HG03103 (cell line): ENCODE results near the gene PLEKHA7.

ENCODE experiments used
- ATAC-seq: cut with Tn5 transposase; IDR thresholded peaks from one replicate; pipeline ENCODE4 v1.9.1; 2021; ENCODE audit warnings: low read depth; ENCODE audit not compliant: unreplicated experiment

PLEKHA7 gene

DNA sequence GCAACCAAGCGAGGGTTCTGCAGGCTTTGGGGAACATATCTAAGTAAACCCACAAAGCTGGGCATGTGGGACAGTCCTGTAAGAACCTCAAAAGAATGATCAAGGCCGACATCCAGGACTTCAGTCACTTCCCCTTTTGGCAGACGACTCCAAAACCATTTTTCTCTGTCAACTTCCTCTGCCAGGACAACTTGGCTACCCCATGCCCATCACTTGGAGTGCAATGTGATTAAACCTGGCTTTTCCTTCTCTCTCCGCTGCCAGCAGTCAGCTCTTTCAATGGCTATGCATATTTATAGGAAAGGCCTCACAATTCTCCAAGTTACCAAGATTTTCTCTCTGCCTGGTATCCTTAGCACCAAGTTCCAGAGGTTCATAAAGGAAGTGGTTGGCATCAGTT is 196.9 kb downstream of the PLEKHA7 start:
- no peak for ATAC-seq

DNA sequence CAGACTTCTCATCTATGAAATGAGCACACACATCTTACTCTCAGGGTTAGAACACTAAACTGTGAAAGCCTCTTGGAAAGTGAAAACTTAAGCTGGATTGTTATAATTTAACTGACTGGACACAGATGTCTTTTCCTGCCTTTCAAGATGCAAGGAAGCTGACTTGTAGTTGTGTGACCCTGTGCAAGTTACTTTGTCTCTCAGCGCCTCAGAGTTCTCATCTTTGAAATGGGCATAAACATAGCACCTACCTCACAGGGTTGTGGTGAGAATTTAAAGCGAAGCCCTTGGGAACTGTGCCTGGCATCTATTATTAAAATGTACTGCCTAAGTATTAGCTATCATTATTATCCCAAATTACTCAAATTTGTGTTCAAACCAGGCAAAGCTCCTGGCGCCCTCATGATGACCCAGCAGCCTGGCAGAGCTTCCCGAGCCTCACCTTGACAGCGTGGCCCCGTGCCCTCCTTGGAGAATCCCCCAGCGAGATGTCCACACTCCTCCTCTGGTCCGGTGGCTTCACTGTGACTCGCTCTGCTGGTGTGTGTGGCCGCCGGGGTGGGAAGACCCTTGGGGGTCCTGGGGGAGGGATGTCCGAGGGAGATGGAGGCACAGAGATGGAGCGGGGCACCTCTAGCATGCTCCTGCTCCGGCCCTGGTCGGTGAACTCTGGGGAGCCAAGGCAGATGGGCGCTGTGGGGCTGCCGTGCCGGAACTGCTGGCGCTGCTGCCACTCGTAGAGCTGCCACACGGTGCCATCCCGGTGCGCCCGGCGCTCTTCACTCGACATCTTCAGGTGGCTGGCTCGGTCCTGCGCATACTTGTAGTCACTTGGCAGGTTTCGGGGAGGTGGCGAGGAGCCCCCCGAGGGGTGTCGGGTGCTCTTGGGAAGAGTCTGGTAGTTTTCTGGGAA is 197.6 kb downstream of the PLEKHA7 start:
- ATAC-seq = no peak

DNA sequence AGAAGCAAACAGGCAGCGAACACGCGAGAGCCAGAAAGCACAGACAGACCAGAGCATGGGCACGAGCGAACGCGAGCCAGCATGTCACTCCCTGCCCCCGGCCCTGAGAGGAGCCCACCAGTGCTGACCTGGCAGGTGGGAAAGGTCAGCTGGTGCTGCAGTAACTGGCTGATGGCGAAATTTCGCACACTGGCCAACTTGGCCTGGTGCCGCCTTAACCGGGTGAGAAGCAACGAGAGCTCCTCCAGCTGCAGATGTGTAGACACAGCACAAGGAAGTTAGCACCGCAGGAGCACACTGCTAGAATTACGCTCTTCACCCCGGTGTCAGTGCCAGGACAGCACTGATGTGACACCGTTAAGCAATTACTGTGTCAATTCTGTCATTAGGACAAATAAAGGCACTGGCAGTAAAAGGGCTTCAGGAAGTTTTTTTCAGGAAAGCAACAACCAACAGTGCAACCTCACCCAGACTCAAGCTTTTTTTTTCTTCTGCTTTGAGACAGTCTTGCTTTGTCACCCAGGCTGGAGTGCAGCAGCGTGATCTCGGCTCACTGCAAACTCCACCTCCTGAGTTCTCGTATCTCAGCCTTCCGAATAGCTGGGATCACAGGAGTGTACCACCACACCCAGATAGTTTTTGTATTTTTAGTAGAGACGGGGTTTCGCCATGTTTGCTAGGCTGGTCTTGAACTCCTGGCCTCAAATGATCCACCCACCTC is 199.0 kb downstream of the PLEKHA7 start:
- ATAC-seq = no peak

DNA sequence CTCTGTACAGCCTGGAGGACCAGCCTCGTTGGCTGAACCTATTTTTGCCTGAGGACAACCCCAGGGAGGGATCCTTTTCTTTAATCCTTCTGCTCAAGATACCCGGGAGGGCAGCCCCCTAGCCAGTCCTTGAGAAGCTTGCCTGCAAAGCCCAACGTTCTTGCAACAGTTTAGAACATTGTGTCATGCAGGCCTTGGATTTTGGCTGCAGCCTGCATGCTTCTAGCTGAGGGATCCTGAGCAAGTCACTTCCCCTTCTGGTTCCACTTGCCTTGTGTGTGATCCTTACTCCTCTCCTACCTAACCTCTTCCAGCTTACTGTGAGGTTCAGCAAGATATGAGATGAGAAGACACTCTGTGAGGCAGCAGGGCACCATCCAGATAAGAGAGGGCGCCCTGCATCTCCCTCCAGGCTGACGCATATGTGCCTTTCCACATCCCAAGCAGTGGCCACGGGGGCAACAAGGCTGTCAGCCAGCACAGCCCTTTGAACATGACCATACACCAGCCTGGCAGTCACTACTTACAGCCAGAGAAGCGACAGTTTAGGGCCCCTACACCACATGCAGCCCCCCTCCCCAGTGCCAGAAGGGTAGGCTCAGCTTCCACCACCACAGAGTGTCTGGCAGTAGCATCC is 199.7 kb downstream of the PLEKHA7 start:
- no peak for ATAC-seq

DNA sequence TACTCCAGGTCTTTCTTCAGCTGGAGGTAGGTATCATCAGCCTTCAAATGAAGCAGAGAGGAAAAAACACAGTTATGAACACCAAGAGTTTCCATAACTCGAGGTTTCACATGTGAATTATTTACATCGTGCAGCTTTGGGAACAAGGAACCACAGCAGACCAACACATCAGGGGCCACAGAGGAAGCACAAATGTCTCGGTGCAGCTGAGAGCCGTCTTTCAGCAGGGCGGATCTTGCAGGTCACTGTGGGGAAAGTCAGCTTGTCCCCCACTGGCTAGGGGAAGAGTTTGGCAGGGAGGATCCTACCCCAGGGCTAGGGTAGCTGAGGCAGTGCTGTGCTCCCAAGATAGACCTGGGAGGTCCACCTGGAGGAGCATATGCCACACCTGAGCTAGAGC is 201.1 kb downstream of the PLEKHA7 start:
- no peak for ATAC-seq

DNA sequence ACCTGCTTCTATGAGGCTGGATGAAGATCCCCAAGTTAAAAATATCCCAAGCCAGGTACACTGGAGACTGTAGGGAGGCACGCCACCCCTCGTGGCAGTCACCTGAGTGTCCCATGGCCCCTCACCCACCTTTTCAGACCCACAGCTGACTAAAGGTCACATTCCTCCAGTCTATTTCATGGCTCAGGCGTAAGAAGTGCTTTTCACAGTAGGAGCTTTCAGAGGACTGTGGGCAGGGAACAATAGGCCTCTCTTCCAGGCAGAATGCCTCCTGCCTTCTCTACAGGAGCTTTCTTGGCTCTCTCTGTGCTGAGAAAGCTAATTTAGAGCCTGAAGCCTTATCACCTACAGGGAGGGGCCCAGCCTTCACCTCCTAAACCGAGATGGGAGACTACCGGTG is 201.9 kb downstream of the PLEKHA7 start:
- ATAC-seq = no peak

DNA sequence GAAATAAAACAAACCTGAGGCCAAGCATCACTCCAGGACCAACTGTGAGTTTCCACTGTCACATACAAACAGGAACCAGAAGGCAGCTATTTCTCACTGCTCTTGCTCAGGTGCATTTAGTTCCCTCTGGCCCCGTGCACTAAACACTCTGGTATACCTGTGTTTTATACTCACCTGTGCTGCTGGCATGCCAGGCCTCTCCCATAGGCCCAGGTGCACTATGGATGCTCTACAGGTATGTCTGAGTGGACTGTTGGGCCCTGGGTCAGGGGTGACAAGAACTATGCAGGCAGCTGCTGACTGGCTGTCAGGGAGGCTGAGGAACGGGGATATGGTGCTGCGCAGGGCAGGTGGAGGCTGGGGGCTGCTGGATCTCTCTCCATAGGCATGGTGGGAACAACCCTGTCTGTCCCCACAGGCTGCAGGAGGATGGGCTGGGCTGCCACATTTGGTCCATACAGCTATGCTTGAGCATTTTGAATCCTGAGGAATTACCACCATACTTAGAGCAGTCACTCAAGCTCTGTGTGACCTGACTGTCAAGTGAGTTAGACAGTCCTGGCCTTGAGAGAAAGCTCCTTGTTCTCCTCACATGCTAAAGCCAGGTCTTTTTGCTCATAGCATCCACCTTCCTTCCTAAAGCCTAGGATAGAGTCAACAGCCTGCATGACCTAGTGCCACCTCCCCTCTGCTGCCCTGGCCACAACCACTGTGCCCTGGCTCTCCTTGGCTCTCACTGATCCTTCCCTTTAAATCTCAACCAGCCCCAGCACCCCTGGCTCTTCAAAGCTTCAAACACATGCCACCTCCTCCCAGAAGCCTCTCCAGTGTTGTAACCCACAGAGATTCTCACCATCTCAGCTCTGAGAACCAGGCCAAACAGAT is 202.8 kb downstream of the PLEKHA7 start:
- no peak for ATAC-seq

DNA sequence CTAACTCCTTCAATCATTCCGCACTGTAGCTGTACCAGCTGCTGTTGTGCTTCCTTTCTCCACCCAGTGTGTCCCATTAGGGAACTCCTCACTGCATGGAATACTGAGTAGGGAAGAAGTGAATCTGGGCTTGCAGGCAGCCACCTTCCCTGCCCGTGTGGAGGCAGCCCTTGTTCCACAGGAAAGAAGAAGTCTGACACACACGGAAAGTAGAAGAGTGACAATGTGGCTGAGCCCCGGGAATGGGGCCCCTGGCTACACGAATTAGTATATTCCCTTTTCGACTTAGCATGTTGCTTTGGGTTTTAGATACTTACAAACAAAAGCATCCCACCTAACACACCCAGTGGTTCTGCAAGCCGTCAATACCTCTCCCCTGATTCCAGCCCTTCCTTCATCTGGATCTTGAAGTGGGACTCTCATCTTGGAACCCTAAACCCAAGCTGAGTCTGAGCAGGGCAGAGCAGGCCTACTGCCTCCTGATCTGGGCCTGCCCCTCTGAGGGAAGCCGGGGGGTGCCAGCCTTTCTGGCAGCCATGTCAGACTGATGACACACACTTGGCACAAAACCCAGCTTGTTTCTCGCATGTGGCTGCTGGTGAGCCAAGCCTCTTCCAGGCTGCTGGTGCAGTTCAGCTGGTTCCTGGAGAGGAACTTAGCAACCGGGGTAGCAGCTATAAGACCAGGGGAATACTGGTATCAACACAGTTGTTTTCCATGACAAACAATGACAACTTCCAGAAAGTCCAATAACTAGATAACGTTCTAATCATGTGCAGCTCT is 204.1 kb downstream of the PLEKHA7 start:
- ATAC-seq = no peak

DNA sequence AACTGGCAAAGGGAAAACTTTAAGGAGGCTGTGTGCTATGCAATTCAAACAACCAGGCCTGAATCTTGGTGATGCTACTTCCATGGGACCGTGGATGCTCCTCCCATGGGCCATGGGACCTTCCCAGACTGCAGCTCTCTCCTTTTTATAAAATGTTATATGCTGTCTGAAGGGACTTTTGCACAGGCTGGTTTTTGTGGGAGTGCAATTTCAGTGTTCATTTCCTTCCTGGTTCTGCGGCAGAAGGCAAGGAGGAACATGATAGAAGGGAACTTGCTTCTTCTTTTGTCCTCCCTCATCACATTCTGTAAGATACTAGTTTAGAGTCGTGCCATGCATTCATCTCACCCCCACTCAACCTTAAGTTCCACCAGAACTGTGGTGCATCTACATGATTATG is 206.9 kb downstream of the PLEKHA7 start:
- no peak for ATAC-seq

DNA sequence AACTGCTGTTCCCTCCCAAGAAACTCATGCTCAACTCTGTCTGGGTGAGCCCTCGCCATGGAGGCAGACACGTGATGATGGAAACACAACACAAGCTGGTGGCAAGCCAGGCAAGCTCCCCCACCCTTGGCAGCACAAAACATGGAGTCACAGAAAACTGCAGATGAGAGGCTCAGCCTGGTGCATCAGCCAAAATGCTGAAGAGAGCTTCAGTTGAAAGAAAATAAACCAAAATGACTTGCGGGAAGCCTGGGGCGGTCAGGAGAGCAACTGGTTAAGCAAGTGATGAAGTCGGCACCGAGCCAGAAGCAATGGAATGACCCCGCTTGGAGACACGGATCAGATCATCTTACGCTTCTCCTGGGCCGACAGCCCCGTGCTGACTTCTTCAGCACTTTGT is 207.4 kb downstream of the PLEKHA7 start:
- no peak for ATAC-seq

DNA sequence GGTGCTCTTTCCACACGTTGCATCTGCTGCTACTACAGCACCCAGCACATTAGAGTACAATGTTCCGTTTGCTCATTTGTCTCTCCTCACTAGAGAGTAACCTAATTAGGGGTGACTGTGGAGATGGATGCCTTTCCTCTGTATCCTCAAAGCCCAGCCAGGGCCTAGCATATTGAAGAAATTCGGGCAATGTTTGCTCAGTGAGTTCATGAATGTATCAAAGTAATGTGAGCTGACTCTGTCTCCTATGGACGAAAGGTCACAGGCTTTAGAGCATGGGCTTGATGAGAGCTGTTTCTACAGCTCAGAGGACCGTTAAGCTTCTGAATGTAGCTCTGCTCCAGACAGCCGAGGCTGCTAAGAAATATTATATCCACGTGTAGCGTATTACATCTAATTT is 208.3 kb downstream of the PLEKHA7 start:
- ATAC-seq = no peak

DNA sequence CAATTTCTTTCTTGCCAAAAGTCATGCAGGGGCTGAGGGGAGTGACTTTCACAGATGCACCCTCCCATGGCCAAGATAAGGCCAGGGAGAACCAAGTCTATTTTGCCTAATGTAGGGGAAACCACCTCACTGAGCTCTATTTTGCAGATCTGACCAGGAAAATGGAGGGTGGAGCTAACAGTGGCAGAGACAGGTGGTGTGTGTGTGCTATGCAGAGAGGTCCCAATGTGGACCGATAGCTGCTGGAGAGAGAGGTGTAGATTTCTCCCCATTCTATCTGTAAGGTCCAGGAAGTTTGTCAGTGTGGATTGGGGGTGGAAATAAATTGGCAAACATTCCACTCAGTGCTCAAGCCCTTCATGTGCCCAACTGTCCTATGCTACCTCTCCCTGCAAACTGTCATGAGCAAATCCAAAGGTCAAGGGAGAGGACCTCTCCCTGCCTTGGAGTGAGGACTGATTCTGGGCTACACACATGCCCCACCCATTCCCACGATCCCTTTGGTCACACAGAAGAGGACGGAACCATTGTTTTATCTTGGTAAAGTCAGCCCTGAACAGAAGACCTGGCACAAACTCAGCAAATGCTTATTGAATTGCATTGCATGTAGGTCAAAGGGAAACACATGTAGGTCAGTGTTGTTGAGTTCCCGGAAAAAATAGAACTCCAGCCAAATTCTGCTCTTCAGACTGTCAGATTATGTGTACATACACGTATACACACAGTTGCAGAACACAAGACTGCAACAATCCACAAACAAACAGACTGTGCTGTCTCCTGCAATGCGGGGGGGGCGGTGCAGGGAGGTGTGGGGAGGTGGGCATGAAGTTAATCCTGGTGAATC is 209.9 kb downstream of the PLEKHA7 start:
- ATAC-seq = no peak

DNA sequence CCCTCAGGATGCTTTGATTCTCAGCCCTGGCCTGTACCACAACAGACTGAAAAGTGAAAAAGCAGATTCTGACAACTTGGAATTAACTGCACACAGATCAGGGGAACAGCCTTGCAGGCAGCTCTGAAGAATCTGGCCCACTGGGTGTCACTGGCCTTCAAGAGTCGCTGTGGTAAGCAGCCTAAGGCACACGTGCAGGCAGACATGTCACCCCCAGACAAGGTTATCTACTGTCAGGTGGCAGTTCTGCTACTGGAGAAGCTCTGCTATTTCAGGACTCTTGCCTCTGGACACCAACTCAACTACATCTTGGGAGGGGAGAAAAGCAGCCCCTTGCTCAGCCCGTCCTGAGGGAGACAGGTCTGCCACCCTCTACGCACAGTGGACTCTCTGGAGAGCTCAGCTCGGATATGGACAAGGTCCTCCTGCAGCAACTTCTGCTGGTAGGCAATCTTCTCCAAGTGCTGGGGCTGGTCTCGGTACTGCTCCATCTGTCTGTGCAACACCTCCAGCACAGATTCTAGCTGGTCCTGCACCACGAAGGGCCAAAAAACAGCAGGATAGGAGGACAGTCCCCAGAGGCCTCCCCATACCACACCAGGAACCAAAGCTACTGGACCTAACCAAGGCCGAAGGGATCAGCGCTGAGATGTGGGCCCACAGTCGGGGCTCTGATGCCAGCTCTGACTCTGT is 212.8 kb downstream of the PLEKHA7 start:
- ATAC-seq = no peak

DNA sequence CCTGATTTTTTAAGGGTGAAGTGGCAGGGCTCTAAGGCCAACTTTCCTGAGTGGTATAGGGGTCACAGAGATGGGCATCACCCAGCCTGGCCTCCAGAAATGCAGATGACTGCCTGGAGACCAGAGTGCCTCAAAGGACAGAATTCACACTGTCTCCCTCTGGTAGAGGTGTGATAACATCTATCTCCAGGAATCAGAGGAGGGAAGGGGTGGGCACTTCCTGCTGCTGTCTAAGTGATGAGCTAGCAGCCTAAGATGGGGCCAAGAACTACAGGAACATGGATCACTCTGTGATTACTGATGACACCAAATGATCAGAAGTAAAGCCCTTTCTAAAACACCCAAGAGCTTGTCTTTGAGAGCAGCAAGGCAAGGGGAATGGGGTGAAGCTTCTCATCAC is 213.8 kb downstream of the PLEKHA7 start:
- ATAC-seq = no peak

DNA sequence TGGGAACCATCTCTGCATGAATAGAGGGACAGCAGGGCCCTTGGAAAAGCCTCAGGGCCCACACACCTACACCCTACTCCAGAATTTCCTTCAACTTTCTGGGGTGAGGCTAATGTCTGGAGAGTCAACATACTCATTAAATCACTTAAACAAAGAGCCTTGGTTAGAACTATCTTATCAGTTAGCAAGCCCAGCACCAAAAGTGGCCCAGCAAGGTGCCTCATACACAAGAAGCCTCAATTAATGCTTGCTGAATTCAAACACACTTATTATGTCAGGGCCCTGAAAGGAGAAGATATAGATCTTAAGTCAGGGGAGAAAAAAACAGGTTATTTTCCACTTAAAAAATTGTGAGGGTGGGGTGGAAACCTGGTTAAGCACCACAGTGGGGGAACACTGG is 214.3 kb downstream of the PLEKHA7 start:
- ATAC-seq = no peak

DNA sequence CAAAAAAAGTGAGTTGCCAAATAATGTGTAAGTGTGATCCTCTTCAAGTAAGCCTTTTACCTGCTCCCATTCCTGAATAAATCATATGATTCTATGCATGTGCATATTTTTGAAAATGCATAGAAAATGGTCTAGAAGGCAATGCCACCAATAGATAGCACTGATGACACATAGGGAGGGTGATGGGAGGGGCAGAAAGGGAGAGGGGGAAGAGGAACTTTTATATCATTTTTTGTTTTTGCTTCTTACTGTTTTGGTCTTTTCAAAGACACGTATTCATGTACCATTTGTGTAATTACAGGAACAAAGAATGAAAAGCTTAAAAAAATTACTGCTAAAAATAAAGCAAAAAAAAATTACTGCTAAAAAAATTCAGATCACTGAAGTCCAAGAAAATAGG is 215.0 kb downstream of the PLEKHA7 start:
- ATAC-seq = no peak

DNA sequence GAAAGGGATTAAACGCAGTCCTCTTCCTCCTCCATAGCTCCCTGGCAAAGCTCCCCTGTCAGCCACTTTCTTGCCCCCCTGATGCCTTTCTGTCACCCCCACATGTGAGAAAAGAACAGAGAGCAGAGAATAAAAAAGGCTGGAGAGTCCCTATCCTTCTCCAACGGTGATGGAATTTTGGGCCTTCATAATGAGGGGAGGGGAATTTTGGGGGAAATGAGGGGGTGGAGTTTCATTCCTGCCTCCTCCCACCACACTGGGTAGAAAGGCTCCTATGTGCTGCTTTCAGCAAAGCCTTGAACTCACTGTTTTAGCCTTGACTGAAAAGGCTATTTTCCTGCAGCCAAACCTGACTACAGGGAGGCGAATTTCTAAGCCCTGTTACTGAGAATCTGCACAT is 216.4 kb downstream of the PLEKHA7 start:
- ATAC-seq = no peak

DNA sequence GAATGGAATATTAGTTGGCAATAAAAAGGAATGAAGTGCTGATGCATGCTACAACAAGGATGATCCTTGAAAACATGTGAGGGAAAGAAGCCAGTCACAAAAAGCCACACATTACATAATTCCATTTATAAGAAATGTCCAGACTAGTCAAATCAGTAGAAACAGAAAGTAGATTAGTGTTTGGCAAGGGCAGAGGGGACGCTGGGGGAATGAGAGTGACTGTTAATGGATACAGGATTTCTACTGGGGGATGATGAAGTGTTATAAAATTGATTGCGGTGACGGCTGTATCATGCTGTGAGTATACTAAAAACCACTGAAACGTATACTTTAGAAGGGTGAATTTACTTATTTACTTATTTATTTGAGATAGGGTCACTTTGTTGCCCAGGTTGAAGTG is 217.9 kb downstream of the PLEKHA7 start:
- no peak for ATAC-seq
